Measurements from ENCODE around the gene TPX2.
A peak's percentile ranks its signal among the peaks of the same experiment; 100 is the strongest.

Gene TPX2

DNA sequence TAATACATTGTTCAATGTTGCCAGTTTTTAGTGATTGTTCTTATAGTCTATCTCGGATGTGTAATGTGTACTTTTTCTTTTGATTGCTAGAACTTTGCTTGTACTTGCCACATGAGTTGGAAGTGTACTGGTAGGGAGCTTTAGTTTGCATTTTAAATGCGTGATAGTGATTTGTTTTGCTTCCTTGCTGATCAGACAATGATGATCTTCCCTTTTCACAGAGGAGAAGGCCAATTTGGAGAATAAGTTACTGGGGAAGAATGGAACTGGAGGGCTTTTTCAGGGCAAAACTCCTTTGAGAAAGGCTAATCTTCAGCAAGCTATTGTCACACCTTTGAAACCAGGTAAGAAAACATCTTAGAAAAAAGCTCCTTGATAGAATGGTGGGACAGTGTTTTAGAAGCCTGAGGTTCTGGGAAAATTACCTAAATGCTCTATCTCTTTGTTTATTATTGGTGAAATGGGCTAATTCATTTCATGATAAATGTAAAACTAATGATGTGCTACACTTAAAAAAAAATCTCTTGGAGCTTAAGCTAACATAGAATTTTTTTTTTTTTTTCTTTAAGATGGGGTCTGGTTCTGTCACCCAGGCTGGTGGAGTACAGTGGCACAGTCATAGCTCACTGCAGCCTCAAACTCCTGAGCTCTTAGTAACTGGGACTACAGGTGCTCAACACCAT is 20.9 kb downstream of the TPX2 start:
- Histone ChIP-seq H3K9ac (ENCODE audit: low read depth, low read length) (no peak overlapping the region), H3K9me3 (ENCODE audit: insufficient read depth, low read depth, low read length) (no peaks in the 10 kb centered on the region), H3K4me1 (ENCODE audit: insufficient read depth, low read length) (no peaks in the 10 kb centered on the region), H3K27me3 (ENCODE audit: insufficient read depth, low read length) (no peaks in the 10 kb centered on the region), H3K36me3 (ENCODE audit: insufficient read depth, low read depth, low read length) (peaks cover 71% of the 10 kb centered on the region), H3K27ac (ENCODE audit: low read length) (no peak overlapping the region), H3K4me3 (ENCODE audit: low read length) (no peak overlapping the region)

DNA sequence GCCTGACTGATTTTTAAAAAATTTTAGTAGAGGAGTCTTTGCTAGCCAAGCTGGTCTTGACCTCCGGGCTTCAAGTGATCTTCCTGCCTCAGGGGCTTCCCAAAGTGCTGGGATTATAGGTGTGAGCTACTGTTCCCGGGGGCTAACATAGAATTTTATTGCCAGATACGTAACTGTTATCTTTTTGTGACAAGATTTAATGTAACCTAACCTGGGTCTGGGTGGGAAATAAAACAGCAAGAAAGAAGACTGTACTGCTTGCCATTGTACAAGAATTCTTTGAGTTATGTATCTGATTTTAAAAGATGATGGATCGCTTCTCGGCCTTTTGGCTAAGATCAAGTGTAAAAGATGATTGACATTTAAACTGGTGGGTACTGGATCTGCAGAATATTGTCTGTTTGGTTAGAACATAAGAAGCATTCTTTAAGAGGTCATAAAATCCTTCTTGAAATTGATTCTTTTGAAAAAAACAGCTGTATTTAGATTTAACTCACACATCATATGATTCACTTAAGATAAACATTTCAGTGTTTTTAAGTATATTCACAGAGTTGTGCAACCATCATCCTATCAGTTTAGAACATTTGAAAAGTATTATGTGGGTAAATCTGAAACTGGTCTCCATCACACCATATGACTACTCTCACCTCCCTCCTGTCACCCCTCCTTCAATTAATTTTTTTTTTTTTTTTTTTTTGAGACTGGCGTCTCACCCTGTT is 21.6 kb downstream of the TPX2 start:
- Histone ChIP-seq H3K4me3 (ENCODE audit: low read length) (no peak overlapping the region), H3K9me3 (ENCODE audit: insufficient read depth, low read depth, low read length) (no peaks in the 10 kb centered on the region), H3K4me1 (ENCODE audit: insufficient read depth, low read length) (no peaks in the 10 kb centered on the region), H3K36me3 (ENCODE audit: insufficient read depth, low read depth, low read length) (peaks cover 78% of the 10 kb centered on the region), H3K27me3 (ENCODE audit: insufficient read depth, low read length) (no peaks in the 10 kb centered on the region), H3K27ac (ENCODE audit: low read length) (no peak overlapping the region), H3K9ac (ENCODE audit: low read depth, low read length) (no peak overlapping the region)

- Histone ChIP-seq H3K27ac (ENCODE audit: low read length) (no peak overlapping the region), H3K27me3 (ENCODE audit: insufficient read depth, low read length) (no peaks in the 10 kb centered on the region), H3K4me3 (ENCODE audit: low read length) (no peak overlapping the region), H3K4me1 (ENCODE audit: insufficient read depth, low read length) (no peaks in the 10 kb centered on the region), H3K9me3 (ENCODE audit: insufficient read depth, low read depth, low read length) (no peaks in the 10 kb centered on the region), H3K36me3 (ENCODE audit: insufficient read depth, low read depth, low read length) (peaks cover 84% of the 10 kb centered on the region), H3K9ac (ENCODE audit: low read depth, low read length) (no peak overlapping the region)
These were observed 25.7 kb downstream of the TPX2 start for GRCh38 chr20:31764641-31765305.

DNA sequence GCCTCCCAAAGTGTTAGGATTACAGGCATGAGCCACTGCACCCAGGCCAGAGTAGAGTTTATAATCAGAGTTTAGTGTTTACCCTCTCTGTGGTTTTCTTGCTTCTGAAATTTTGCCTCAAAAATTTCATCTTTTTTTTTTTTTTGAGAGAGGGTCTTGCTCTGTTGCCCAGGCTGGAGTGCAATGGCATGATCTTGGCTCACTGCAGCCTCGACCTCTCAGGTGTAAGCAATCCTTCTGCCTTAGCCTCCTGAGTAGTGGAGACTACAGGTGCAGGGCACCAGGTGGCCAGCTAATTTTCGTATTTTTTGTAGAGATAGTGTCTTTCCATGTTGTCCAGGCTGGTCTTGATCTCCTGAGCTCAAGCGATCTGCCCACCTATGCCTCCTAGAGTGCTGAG is 28.7 kb downstream of the TPX2 start:
- H3K27ac ChIP-seq (ENCODE audit: low read length), result no peak overlapping the region
- H3K4me1 ChIP-seq (ENCODE audit: insufficient read depth, low read length), result no peaks in the 10 kb centered on the region
- no peak overlapping the region for H3K9ac ChIP-seq (ENCODE audit: low read depth, low read length)
- H3K27me3 ChIP-seq (ENCODE audit: insufficient read depth, low read length), result no peaks in the 10 kb centered on the region
- H3K9me3 ChIP-seq (ENCODE audit: insufficient read depth, low read depth, low read length), result no peaks in the 10 kb centered on the region
- H3K4me3 ChIP-seq (ENCODE audit: low read length), result no peak overlapping the region
- peaks cover 86% of the 10 kb centered on the region for H3K36me3 ChIP-seq (ENCODE audit: insufficient read depth, low read depth, low read length)

GRCh38 chr20:31769681-31770080 is 30.6 kb downstream of the TPX2 start:
- no peak overlapping the region for H3K4me3 ChIP-seq (ENCODE audit: low read length)
- no peak overlapping the region for H3K9ac ChIP-seq (ENCODE audit: low read depth, low read length)
- H3K9me3 ChIP-seq (ENCODE audit: insufficient read depth, low read depth, low read length), result no peaks in the 10 kb centered on the region
- no peaks in the 10 kb centered on the region for H3K4me1 ChIP-seq (ENCODE audit: insufficient read depth, low read length)
- peaks cover 91% of the 10 kb centered on the region for H3K36me3 ChIP-seq (ENCODE audit: insufficient read depth, low read depth, low read length)
- no peak overlapping the region for H3K27ac ChIP-seq (ENCODE audit: low read length)
- no peaks in the 10 kb centered on the region for H3K27me3 ChIP-seq (ENCODE audit: insufficient read depth, low read length)

- Histone ChIP-seq H3K9me3 (ENCODE audit: insufficient read depth, low read depth, low read length) (no peaks in the 10 kb centered on the region), H3K4me1 (ENCODE audit: insufficient read depth, low read length) (no peaks in the 10 kb centered on the region), H3K27ac (ENCODE audit: low read length) (no peak overlapping the region), H3K9ac (ENCODE audit: low read depth, low read length) (no peak overlapping the region), H3K36me3 (ENCODE audit: insufficient read depth, low read depth, low read length) (peaks cover 89% of the 10 kb centered on the region), H3K27me3 (ENCODE audit: insufficient read depth, low read length) (no peaks in the 10 kb centered on the region), H3K4me3 (ENCODE audit: low read length) (no peak overlapping the region)
These were observed 31.2 kb downstream of the TPX2 start for GRCh38 chr20:31770243-31770642.

DNA sequence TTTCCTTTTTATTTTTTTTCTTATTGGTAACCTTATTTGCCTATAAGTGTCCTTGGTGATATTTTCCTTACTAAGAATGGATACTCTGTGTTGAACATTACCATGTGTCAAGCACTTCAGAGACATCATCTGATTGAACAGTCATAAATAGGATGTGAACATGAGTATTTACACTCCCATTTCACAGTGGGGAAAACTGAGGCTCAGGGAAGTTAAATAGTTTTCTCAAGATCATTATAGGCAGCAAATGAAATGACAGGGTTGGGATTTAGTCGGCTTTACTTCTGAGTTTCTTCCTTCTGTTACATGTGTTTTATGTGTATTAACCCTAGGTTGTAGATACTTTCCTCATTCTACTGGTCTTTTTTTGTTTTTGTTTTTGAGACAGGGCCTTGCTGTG is 35.3 kb downstream of the TPX2 start:
- Histone ChIP-seq H3K9me3 (ENCODE audit: insufficient read depth, low read depth, low read length) (no peaks in the 10 kb centered on the region), H3K27ac (ENCODE audit: low read length) (no peak overlapping the region), H3K27me3 (ENCODE audit: insufficient read depth, low read length) (no peaks in the 10 kb centered on the region), H3K4me1 (ENCODE audit: insufficient read depth, low read length) (no peaks in the 10 kb centered on the region), H3K9ac (ENCODE audit: low read depth, low read length) (no peak overlapping the region), H3K36me3 (ENCODE audit: insufficient read depth, low read depth, low read length) (peaks cover 92% of the 10 kb centered on the region), H3K4me3 (ENCODE audit: low read length) (no peak overlapping the region)

GRCh38 chr20:31780839-31781238 is 41.7 kb downstream of the TPX2 start:
- no peak overlapping the region for H3K9ac ChIP-seq (ENCODE audit: low read depth, low read length)
- H3K27ac ChIP-seq (ENCODE audit: low read length), result no peak overlapping the region
- H3K4me3 ChIP-seq (ENCODE audit: low read length), result no peak overlapping the region
- peaks cover 11% of the 10 kb centered on the region; the same call in 1 of the 2 replicates for H3K4me1 ChIP-seq (ENCODE audit: insufficient read depth, low read length)
- no peaks in the 10 kb centered on the region for H3K9me3 ChIP-seq (ENCODE audit: insufficient read depth, low read depth, low read length)
- H3K27me3 ChIP-seq (ENCODE audit: insufficient read depth, low read length), result no peaks in the 10 kb centered on the region
- H3K36me3 ChIP-seq (ENCODE audit: insufficient read depth, low read depth, low read length), result peaks cover 95% of the 10 kb centered on the region

GRCh38 chr20:31781945-31782344 is 42.9 kb downstream of the TPX2 start:
- H3K4me3 ChIP-seq (ENCODE audit: low read length), result no peak overlapping the region
- H3K4me1 ChIP-seq (ENCODE audit: insufficient read depth, low read length), result peaks cover 11% of the 10 kb centered on the region; the same call in 1 of the 2 replicates
- H3K27me3 ChIP-seq (ENCODE audit: insufficient read depth, low read length), result no peaks in the 10 kb centered on the region
- no peaks in the 10 kb centered on the region for H3K9me3 ChIP-seq (ENCODE audit: insufficient read depth, low read depth, low read length)
- no peak overlapping the region for H3K27ac ChIP-seq (ENCODE audit: low read length)
- no peak overlapping the region for H3K9ac ChIP-seq (ENCODE audit: low read depth, low read length)
- H3K36me3 ChIP-seq (ENCODE audit: insufficient read depth, low read depth, low read length), result peaks cover 98% of the 10 kb centered on the region

DNA sequence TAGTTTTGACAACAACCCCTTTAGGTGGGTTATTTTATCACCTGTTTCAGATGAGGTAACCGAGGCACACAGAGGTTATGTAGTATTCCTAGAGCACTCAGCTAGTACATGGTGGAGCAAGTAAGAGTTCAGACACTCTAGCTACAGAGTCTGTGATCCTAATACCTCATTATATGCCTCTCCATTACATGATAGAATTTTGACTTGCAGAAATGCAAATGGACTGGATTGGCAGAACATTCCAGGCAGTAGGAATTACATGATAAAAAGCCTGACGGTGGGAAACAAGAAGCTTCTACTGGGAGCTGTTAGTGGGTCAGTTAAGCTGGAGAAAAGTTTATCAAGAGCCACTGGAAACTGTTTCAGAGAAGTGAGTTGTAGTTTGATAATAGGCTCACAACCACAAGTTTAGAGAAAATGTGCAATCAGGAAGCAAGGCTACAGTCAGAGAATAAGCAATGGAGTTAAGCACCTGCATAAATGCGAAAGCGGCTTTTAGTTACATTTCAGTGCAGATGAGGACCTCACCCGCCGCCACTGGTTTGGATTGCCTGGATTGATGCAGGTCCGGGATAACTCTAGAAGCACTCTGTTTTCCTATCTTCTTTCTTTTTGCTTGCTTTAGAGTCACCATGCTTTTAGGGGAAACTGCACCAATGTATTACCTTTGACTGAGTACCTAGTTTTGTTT is 45.4 kb downstream of the TPX2 start:
- Histone ChIP-seq H3K27me3 (ENCODE audit: insufficient read depth, low read length) (no peaks in the 10 kb centered on the region), H3K9me3 (ENCODE audit: insufficient read depth, low read depth, low read length) (no peaks in the 10 kb centered on the region), H3K36me3 (ENCODE audit: insufficient read depth, low read depth, low read length) (peaks cover 95% of the 10 kb centered on the region), H3K9ac (ENCODE audit: low read depth, low read length) (no peak overlapping the region), H3K4me3 (ENCODE audit: low read length) (no peak overlapping the region), H3K4me1 (ENCODE audit: insufficient read depth, low read length) (peaks cover 11% of the 10 kb centered on the region; the same call in 1 of the 2 replicates), H3K27ac (ENCODE audit: low read length) (peak overlapping the region; percentile 54)

DNA sequence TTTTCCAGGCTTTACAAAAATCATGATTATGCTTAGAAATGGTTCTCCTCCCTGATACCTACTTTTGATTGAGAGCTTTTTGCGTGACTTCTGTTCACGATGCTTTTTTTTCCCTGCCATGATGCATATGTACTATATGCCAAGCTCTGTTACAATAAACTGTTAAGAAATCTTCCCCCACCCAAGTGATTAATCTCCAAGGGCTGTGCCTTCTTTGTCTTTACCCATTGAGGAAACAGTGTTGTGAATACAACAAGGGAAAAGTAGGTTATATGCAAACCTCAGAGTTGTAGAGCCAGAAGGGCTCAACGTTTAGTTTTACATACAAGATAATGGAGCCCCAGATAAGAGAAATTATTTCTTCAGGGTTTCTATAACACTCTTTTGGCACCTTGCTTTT is 46.0 kb downstream of the TPX2 start:
- H3K36me3 ChIP-seq (ENCODE audit: insufficient read depth, low read depth, low read length), result peaks cover 95% of the 10 kb centered on the region
- no peak overlapping the region for H3K9ac ChIP-seq (ENCODE audit: low read depth, low read length)
- H3K4me1 ChIP-seq (ENCODE audit: insufficient read depth, low read length), result peaks cover 11% of the 10 kb centered on the region; the same call in 1 of the 2 replicates
- no peaks in the 10 kb centered on the region for H3K9me3 ChIP-seq (ENCODE audit: insufficient read depth, low read depth, low read length)
- peak overlapping the region; percentile 54 for H3K27ac ChIP-seq (ENCODE audit: low read length)
- no peak overlapping the region for H3K4me3 ChIP-seq (ENCODE audit: low read length)
- H3K27me3 ChIP-seq (ENCODE audit: insufficient read depth, low read length), result no peaks in the 10 kb centered on the region
